WI38 (cell line): ENCODE data around the gene MPDZ.

Experiments used
- H3K4me3 ChIP-seq: 2 replicates; pipeline ENCODE4 v1.5.1; 2011; ENCODE audit warnings: low read depth, mild to moderate bottlenecking, control low read depth, low read length
- TF ChIP-seq, protein P1 (sequence below): IDR thresholded peaks from 2 replicates; pipeline ENCODE4 v1.5.1; 2012; ENCODE audit warnings: low read depth, mild to moderate bottlenecking, control low read depth, low read length

The MPDZ gene

DNA sequence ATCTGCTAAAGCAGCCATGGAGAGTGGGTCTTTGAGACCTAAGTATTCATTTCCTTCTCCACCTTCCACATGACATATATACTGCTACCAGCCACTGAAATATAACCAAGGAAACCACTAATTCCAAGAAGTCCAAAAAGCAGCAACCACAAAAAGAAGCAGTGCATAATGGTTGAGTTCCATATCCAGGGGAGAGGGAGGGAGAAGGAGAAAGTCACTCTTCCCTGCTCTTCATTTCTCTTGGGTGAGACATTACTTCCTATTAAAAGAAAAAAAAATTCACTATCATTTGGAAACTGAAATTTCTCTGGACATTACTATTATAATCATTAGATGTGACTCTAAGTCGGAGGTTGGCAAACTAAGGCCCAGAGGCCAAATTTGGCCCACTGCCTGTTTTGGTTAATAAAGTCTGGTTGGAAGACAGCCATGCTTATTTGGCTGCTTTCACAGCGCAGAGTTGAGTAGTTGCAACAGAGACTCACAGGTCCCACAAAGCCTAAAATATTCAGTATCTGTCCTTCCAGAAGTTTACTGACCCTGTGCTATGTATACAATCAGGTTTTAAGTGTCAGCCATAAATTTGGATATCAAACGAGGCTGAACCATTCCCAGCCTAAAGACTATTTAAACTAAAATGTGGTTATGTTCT is 168.6 kb downstream of the MPDZ start:
- H3K4me3 ChIP-seq: no peak overlapping the region
- TF ChIP-seq, protein P1, sequence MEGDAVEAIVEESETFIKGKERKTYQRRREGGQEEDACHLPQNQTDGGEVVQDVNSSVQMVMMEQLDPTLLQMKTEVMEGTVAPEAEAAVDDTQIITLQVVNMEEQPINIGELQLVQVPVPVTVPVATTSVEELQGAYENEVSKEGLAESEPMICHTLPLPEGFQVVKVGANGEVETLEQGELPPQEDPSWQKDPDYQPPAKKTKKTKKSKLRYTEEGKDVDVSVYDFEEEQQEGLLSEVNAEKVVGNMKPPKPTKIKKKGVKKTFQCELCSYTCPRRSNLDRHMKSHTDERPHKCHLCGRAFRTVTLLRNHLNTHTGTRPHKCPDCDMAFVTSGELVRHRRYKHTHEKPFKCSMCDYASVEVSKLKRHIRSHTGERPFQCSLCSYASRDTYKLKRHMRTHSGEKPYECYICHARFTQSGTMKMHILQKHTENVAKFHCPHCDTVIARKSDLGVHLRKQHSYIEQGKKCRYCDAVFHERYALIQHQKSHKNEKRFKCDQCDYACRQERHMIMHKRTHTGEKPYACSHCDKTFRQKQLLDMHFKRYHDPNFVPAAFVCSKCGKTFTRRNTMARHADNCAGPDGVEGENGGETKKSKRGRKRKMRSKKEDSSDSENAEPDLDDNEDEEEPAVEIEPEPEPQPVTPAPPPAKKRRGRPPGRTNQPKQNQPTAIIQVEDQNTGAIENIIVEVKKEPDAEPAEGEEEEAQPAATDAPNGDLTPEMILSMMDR: no peak

DNA sequence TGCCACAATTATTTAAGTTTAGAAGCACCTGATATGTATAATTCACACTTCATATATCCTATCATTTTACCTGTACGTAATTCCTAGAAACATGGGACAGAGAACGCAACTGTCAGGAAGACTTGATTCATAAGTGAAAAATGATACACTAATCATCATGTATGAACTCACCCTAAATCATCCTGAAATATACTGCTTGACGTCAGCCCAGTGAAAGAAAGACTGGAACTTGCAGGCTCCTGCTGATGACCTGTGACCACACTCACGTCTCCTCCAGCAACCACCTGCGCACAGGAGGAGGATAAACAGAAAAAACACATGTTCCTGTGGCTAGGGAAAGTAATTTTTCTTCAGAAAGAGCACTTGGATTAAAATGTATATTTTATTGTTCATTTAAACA is 169.7 kb downstream of the MPDZ start:
- H3K4me3 ChIP-seq: no peak overlapping the region
- TF ChIP-seq, protein P1: no peak

DNA sequence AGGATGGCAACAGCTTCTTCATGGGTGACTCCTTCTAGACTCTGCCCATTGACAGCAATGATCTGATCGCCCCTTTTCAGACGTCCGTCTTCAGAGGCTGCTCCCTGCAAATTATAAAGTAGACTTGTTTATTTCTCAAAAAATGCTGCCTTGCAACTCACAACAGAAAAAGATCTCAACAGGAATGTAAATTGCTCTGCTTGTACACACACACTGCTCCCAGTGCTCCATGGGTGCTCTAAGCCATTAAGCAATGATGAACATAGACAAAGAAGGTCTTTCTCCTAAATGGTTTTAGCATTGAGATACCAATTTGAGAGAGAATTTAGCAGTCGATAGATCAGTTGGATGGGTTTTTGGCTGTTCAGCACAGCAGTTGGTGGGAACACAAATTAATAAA is 172.5 kb downstream of the MPDZ start:
- TF ChIP-seq, protein P1: no peak
- H3K4me3 ChIP-seq: no peak overlapping the region

DNA sequence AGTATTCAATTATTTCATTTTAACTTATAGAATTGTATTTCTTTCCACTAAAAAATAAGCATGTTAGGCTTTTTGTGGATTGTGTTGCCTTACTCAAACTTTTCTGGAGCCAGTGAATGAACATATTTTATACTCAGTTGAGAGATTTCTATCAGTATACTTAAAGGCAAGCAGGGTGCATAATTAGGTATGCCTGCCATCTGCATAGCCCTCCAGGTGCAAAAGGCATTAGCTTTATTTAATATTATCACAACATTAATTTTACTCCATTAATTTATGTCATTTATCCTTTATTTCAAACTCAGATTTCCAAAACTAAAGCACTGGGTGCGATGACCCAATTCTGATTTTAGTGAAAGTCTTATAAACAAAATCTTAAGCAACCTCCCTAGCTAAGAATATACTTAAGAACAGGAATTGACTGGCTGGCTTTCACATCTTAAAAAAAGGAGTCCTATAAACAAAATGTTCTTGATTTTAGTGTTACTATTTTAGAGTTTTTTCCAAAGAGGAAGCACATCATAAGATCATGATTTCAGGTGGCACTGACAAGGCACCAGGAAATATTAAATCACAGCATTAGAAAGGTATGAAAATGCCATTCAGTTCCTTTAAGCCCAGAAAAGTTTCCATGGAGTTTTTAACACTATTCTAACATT is 178.4 kb downstream of the MPDZ start:
- H3K4me3 ChIP-seq: no peak overlapping the region
- TF ChIP-seq, protein P1: no peak

DNA sequence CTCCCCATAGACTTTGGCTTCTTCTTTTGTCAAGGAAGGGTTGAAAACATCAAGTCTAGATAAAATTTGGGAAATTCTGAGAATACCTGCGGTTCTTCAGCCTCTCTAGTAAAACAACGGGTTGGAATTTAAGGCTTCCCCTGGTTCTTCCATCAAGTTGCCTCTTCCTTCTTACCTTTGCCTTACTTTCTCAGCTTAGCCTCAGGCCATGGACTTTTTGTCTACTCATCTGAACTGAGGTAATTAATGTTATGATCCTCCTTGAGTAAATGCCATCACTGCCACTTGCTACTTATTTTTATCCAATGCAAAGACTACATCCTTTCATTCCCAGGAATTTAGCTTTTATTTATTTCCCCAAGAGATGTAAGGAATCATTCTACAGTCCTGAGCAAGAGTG is 184.4 kb downstream of the MPDZ start:
- H3K4me3 ChIP-seq: no peak overlapping the region
- TF ChIP-seq, protein P1: no peak

DNA sequence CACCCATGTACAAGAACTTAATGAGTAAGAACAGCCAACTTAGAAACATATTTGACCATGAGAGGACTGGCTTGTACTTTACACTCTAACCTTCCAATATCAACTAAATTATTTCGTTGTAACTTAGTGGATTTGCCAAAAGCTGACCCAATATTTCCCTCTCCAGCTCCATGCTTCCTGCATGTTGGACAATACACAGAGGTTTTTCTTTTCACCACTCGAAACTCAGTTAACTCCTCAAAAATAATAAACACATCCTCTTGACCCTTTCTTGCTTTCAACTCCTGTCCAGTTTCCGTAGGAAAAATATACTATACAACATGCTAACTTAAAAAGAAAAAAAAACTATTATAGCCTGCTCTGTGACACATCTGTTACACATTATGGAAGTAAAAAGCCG is 188.9 kb downstream of the MPDZ start:
- TF ChIP-seq, protein P1: no peak
- H3K4me3 ChIP-seq: no peak overlapping the region

DNA sequence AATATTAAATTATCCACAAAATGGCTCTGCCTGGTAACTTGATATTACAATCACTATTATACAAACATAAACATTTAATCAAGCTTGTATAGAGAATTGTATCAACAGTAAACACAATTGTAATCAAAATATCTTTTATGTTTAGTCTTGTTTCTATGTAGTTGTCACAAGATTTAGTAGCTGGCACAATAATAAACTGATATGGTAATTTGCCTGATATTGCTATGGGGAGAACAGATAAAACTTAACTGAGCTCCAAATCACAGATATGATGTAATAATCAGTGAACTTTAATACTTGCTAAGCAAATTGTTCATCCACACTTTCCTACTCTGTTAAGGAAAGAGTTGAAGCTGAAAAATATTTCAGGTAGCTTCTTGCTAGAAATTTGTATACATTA is 189.8 kb downstream of the MPDZ start:
- no peak overlapping the region for H3K4me3 ChIP-seq
- TF ChIP-seq, protein P1: no peak
